Stimulated activated CD8-positive, alpha-beta memory T cell treated with anti-CD3 and anti-CD28 coated beads, Interleukin-12 subunit alpha, Interleukin-12 subunit beta, amount 100 ng/mL, for 24 hours (primary cell): ENCODE data around the gene TTLL9.
"Not testable (repeated sequence)": the region's sequence is repeated elsewhere in the genome, so short reads cannot be mapped to it uniquely, and the experiment has no call there.

Experiments
- DNase-seq: peaks from one replicate; pipeline ENCODE4 v3.0.0-alpha.2; 2020; ENCODE audit errors: extremely low read depth

Gene TTLL9, protein sequence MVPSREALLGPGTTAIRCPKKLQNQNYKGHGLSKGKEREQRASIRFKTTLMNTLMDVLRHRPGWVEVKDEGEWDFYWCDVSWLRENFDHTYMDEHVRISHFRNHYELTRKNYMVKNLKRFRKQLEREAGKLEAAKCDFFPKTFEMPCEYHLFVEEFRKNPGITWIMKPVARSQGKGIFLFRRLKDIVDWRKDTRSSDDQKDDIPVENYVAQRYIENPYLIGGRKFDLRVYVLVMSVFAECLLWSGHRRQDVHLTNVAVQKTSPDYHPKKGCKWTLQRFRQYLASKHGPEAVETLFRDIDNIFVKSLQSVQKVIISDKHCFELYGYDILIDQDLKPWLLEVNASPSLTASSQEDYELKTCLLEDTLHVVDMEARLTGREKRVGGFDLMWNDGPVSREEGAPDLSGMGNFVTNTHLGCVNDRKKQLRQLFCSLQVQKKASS

DNA sequence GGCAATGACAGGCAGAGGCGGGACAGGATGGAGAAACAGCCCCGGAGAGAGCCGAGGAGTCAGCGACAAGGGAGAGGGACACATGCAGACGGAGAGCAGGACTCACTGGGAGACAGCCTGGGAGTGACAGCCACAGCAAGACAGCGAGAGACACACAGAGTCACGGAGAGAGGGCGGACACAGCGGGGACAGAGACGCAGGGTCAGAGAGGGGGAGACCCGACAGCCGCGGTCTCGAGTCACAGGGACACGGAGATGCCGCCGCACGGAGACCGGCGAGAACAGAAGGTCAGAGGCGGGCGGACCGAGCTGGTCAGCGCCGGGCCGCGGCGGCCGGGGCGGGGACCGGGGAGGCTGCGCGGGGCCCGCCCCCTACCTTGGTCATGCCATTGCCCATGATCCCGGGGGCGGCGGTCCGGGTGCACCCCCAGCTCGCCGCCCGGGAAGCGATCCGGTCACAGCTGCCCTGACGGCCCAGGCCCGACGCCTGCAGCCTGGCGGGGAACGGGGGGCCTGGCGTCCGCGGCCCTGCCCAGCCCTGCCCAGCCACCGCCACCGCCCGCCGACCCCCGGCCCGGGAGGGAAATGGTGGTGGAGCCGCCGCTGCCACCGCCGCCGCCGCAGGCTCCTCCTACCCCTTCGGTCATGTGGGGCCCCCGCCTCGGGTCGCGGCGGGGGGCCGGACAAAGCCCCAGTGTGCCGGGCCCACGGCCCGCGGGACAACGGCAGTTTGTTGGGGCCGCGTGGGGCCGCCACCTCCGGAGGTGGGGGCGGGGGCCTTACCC is at the start of gene TTLL9, which contains the start of gene DUSP15:
Gene TTLL9 (plus strand): TSS at position 693 of the 784 bp plus-strand sequence. CDS start 493 bp downstream, outside the sequence.
Gene DUSP15 (minus strand): TSS at position 586 of the 784 bp plus-strand sequence. CDS start 190 bp downstream, at position 396.
- DNase-seq = no peak

DNA sequence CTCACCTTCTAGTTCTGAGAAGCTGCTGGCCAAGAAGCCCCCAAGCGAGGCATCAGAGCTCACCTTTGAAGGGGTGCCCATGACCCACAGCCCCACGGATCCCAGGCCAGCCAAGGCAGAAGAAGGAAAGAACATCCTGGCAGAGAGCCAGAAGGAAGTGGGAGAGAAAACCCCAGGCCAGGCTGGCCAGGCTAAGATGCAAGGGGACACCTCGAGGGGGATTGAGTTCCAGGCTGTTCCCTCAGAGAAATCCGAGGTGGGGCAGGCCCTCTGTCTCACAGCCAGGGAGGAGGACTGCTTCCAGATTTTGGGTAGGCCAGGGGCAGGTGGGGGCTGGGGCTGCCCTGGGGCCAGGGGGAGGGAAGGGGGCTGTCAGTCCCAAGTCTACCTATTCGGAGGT is 49.0 kb upstream of the TTLL9 start:
- DNase-seq = no peak

DNA sequence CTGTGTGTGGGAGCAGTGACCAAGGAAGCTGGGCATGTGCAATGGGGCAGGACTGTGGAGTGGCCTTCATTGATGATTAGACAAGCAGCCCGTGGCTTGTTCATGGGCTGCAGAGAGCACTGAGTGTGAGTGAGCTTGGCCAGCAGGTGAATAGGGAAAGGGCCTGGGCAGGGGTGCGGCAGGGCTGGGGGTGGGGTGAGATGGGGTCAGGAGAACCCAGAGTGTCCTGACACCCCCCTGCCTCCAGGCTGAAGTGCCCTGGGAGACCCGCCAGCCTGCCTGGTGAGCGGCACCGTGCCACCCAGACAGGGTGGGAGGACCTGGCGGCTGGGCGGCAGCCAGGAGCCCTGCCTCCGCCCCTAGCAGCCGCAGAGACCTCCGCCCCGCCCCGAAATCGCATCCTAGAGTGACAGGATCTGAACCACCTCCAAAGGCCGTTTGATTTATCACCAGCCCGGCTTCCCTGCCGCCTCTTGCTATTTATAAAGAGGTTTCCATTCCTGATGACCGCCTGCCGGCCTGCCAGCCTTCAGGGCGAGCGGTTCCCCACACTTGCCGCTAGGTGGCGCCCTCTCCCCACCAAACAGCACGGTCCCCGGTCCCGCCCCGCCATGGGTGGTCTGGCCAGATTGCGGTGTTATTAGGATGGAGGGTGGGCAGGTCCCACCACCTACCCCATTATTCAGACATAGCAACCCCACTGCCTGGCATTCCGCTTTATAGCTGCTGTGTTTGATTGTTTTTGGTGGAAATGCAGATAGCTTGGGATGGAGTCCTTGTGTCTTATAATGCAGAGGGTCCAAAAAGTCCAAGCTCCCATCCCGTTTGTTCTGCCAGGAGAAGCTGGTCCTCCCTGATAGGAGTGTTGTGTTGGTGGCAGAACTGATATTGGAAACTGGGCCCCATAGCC is 47.8 kb upstream of the TTLL9 start:
- DNase-seq = peak; percentile 42

DNA sequence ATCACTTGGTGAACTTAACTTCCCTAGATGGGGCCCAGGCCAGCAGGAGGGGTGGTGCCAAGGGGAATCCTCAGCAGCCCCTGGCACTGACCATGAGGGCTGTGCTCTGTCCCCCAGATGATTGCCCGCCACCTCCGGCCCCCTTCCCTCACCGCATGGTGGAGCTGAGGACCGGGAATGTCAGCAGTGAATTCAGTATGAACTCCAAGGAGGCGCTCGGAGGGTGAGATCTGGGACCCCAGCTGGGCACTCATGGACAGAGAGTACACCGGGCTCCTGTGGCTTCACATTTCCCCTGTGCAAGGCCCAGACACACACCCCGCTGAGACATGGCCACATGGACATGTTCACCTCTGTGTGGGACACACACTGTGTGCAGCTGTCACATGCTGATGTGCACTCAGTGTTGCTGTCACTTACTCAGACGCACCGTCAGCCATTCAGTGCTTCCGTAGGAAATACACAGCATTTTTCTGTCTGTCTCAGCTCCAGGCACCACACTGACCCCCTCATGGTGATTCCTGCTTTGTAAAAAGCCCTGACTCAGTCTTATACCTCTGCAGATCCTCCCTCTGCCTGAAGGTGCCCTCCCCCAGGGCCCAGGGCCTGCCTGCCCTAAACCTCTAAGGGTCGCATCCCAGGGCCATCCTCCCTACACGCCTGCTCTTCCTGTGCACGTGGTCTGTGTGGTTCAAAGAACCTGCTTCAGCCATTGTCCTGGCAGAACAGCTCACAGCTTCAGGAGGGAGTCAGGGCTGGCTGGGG is 46.9 kb upstream of the TTLL9 start:
- DNase-seq = no peak

DNA sequence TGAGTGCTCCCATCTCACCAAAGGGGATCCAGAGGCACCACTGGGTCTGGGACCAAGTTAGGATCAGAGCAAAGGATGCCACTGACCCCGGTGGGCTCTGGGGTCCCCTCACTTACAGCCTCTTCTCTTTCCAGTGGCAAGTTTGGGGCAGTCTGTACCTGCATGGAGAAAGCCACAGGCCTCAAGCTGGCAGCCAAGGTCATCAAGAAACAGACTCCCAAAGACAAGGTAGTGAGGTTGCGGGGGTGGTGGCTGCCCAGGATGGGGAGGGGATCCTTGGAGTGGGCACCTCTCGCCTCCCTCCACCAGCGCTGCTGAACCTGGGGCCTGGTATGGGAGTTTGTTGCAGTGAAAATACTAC is 46.3 kb upstream of the TTLL9 start:
- no peak for DNase-seq

DNA sequence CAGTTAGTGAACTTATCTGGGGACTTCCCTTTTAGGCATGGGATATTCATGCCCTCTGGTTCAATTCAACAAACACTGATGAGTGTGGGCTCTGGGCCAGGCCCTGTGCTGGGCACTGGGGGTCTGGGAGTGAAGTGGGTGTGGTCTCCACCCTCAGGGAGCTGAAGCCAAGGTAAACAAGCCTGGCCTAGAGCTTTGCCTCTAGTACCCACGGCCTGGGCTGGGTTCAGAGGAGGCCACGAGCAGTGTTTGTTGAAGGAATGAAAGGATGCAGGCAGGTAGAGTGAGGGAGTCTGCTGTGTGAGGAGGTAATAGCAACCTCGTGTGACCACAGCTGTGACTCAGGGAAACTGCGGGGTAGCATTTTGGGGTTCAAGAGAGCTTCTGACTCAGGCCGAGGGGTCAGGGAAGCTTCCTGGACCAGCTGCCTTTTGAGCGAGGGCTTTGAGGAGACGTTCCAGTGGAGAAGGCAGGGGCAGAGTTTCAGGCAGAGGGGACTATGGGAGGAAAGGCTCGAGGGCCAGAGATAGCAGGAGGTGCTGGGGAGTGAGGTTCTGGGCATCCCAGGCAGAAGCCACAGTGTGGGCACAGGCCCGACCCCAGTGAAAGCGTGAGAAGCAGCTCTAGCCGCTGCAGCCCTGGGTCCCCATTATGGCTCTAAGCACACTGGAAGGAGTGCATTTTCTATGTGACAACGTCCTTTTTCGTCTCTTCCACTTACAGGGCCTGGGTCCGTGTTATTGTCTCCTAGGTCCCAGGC is 45.7 kb upstream of the TTLL9 start:
- DNase-seq = no peak

DNA sequence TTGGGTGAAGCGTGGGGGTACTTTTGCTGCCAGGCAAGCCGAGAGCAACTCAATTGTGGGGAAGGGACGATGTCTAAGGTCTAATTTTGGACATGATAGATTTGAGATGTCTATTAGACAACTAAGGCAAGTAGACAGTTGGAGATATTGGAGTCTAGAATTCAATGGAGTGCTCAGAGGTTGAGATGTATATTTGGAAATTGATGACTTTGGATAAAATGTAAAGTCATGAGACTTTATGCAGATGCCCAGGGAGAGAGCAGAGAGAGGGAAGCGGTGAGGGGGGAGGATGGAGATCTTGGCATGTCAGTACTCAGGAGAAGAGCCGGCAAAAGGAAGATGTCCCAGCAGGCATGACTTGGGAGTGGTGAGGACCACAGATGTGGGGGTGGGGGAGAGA is 44.4 kb upstream of the TTLL9 start:
- DNase-seq = no peak

DNA sequence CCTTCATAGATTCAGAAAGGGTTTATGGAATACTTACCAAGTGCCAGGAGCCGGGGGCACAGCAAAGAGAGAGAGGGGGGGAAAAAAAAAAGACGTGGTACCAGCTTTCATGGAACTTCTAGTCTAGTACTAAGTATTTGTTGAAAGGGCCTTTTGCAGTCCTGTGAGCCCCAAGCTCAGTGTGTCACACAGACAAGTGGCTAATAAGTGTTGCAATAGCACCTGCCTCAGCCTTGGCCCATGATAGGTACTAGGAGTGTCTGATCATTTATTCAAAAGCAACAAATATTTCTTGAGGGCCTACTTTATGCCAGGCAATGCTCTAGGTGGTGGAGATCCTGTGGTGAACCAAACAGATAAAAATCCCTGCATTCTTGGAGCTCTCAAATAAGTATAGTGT is 43.4 kb upstream of the TTLL9 start:
- no peak for DNase-seq

DNA sequence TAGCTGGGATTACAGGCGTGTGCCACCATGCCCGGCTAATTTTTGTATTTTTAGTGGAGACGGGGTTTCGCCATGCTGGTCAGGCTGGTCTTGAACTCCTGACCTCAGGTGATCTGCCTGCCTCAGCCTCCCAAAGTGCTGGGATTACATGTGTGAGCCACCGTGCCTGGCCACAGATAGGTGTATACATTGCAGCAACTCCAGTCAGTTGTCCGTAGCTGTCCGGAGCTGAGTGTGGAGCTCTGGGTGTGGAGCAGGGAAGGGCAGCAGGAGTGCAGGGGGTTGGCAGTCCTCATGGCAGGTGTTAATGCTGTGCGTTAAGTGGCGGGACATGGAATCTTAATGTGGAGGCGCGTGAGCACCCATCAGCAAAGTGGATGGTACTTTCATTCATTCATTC is 42.4 kb upstream of the TTLL9 start:
- not testable (repeated sequence) for DNase-seq

DNA sequence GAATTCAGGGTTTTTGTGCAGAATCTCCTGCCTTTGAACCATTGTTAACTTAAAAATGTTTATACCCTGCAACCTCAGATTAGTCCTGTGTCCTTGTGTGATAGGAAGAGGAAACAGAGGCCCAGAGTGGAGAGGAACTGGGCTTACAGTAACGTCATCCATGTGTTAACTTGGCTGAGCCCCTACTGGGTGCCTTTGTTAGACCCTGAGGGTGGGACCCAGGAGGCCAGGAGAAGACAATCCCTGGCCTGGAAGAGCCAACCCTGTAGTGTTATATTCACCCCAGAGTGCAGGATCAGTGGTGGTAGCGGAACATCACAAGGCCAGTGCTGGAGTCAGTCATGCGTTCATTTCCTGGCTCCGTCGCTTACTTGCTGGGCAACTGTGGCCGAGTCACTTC is 40.7 kb upstream of the TTLL9 start:
- no peak for DNase-seq

DNA sequence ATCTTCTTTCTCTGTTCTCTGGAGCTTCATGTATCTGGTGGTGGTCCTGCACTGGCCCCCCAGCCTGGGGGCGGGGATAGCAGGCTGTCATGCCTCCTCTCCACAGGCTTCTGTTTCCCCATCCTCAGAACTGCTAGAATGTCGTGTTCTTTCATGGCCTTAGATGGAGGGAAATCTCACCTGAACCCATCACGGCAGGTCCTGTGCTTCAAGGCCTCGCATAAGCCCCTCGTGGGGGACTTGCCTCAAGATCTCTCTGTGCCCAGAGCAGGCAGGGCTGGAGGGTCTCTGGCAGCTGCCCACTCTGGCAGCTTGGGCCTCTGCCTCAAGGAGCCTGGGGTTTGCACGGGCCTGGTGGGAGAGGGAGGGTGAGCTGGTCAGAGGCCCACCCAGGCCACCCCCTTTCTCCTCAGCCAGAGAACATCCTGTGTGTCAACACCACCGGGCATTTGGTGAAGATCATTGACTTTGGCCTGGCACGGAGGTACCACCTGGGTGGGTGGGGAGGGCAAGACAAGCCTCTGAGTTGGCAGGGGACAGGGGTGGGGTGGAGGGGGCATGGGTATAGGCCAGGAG is 39.9 kb upstream of the TTLL9 start:
- DNase-seq = no peak

DNA sequence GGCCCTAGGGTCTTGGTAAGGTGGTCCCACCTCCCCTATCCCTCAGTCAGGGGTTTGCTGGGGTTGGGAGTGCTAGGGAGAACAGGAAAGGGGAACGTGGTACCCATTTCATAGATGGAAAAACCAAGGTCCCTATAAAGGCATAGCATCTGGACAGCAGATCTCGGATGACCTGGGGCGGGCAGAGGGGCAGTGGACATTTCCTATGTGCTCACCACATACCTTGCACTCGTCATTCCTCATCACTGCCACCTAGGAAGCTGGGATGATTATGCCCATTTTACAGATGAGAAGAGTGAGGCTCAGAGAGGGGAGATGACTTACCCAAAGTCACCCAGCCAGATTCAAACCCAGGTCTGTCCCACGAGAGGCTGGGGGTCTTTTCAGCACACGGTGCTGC is 39.2 kb upstream of the TTLL9 start:
- no peak for DNase-seq

DNA sequence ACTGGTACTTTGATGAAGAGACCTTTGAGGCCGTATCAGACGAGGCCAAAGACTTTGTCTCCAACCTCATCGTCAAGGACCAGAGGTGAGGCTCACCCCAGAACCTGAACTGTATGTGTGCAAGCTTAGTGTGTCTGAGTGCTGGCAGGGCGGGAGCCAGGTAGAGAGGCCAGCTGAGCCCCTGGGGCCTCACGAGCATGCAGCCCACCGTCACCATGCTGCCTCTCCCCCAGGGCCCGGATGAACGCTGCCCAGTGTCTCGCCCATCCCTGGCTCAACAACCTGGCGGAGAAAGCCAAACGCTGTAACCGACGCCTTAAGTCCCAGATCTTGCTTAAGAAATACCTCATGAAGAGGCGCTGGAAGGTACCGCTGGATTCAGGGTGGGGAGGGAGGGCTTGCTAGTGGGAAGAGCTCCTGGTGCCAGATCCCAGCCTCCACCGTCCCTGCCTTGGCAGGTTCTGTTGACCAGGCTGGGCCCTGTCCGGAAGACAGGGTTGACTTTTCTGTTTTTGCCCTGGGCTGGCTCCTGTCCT is 38.6 kb upstream of the TTLL9 start:
- DNase-seq = no peak

DNA sequence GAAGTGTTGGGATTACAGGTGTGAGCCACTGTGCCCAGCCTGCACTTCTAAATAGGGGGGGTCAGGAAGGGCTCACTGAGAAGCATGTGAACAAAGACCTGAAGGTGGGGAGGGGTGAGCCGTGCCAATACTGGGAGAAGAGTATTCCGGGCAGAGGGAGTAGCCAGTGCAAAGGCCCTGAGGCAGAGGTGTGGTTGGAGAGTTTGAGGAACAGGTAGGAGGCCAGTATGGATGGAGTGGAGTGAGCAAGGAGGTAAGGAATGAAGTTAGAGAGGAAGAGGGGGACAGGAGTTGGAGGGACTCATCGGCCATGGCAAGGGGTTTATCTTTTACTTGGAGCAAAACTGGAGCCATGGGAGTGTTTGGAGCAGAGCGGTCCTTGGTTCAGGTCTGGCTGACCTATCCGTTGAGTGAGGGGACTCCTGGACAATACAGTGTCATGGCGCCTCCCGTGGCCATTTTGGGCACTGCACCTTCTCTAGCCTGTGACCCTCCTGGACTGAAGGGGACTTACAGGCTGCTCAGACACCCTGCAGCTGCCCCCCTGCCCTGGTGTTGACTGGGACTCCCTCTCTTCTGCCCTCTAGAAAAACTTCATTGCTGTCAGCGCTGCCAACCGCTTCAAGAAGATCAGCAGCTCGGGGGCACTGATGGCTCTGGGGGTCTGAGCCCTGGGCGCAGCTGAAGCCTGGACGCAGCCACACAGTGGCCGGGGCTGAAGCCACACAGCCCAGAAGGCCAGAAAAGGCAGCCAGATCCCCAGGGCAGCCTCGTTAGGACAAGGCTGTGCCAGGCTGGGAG is 37.1 kb upstream of the TTLL9 start:
- peak; percentile 24 for DNase-seq

DNA sequence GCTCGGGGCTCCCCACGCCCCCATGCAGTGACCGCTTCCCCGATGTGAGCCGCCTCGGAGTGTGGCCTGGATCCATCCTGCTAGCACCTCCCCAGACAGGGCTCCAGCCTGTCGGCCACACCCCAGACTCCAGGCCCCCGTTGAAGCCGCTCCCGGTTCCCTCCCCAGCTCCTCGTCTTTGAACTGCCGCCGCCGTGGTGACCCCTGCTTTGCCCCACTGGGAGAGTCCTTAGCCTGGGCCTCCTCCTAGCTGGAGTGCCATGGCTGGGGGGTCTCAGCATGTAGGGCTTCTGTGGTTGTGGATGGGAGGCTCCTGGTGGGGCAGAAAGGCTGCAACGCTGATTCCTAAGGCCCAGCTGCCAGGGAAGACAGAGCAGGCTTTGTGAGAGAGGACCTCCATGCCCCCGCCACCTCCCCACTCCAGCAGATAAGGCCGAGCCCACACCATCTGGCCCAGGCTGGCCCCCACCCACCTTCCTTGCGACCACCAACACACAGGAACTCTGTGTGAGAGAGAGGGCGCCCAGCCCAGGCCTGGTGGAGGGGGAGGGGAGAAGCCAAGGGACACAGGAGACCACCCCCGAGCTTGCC is 36.4 kb upstream of the TTLL9 start:
- no peak for DNase-seq

DNA sequence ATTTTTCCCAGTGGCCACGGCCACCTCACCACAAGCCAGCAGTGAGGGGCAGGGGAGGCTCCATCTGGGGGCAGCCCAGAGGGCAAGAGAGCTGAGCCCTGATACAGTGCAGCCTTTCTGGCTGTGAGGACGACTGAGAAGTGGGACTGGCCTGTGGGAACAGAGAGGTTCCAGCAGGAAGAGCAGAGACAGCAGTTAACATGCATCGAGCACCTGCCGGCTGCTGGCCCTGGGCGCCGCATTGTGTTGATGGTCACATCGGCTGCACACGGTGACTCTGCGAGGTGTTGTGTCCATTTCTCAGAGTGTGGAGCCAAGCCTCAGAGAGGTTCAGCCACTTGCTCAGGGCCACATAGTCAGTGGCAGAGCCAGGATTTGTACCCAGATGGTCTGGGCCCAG is 34.9 kb upstream of the TTLL9 start:
- DNase-seq = no peak

DNA sequence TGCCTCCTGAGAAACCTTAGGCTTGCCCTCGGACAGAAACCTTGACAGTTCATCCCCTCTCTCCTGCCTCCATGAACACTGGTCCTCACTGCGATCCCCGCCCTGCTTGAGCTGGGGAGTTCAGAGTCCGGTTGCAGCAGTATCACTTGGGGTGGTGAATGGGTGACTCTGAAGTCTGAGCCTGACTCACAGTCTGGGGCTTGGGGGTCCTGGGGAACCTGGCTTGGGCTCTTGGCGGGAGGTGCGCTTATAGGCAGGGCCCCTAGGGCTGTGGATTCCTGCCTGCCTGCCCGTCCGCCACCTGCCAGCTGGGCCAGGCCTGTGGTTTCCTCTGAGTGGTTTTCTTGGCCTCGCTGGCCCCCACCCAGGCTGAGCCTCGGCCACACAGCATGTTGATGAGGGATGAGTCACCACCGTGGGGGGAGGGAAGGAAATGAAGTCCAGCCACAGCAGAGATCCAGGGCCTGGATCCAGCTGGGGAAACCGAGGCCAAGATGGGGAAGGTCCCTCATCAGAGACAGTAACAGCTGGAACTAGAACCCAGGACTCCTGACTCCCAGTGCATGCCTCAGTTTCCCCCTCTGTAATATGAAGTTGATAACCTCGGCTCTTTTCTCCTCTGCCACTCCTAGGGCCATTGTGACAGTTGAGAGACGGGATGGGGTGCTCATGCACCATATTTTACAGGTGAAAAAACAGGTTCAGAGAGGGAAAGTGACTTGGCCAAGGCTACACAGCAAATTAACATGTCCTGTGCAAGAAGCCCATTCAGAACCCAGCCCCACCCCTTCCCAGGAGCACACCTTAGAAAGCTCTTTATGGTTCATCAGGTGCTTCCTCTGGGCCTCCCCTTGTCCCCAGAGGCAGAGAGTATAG is 34.2 kb upstream of the TTLL9 start:
- no peak for DNase-seq
